Stimulated activated CD8-positive, alpha-beta memory T cell treated with anti-CD3 and anti-CD28 coated beads, Interleukin-12 subunit alpha, Interleukin-12 subunit beta, amount 100 ng/mL, for 4 hours (primary cell): ENCODE results near the gene RPUSD3.

Experiments used
- DNase-seq: peaks from one replicate; pipeline ENCODE4 v3.0.0-alpha.2; 2020; ENCODE audit warnings: low read depth

The RPUSD3 gene

GRCh38 chr3:9804996-9805395 lies 38.8 kb downstream of the RPUSD3 start:
- DNase-seq = no peak

GRCh38 chr3:9803494-9803893 lies 40.3 kb downstream of the RPUSD3 start:
- DNase-seq = no peak

DNA sequence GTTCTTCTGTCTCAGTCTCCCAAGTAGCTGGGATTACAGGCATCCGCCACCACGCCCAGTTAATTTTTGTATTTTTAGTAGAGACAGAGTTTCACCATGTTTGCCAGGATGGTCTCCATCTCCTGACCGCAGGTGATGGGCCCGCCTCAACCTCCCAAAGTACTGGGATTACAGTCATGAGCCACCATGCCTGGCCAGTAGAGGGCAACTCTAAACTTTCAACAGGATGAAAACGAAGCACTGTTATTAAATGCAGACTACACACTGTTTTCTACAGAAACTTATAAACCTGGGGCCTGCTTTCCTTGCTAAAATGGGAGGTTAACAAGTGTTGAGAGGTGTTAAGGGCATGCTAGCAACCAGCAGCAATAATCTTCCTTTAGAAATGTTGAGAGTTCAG lies 43.3 kb downstream of the RPUSD3 start:
- no peak for DNase-seq

- no peak for DNase-seq
Observed at GRCh38 chr3:9797196-9797945, 46.4 kb downstream of the RPUSD3 start.

DNA sequence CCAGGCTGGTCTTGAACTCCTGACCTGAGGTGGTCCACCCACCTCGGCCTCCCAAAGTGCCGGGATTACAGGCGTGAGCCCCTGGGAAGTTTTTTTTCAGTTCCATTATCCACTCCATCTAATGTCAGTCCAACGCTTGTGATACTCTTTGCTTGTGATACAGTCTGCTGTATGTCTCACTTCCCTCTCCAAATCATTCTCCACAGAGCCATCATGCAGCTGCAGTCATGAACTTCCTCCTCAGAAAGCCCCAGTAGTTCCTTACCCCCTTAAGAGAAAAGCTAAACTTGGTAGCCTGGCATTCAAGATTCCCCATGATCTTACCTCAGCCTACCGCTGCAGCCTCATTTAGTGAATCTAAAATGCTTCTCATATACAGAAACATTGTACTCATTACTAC lies 48.6 kb downstream of the RPUSD3 start:
- DNase-seq = no peak

- no peak for DNase-seq
Observed at GRCh38 chr3:9794400-9794799, 49.4 kb downstream of the RPUSD3 start.

- DNase-seq = no peak
Observed at GRCh38 chr3:9793161-9793781, 50.5 kb downstream of the RPUSD3 start.

GRCh38 chr3:9792405-9793160 lies 51.2 kb downstream of the RPUSD3 start, which contains the start of the genes ARPC4 and TADA3:
Gene ARPC4 (plus strand): TSS chr3:9793082. CDS start chr3:9793122, 40 bp downstream.
Gene TADA3 (minus strand): TSS chr3:9792473. CDS start chr3:9791466, 1,007 bp downstream.
- DNase-seq = peak; percentile 89

DNA sequence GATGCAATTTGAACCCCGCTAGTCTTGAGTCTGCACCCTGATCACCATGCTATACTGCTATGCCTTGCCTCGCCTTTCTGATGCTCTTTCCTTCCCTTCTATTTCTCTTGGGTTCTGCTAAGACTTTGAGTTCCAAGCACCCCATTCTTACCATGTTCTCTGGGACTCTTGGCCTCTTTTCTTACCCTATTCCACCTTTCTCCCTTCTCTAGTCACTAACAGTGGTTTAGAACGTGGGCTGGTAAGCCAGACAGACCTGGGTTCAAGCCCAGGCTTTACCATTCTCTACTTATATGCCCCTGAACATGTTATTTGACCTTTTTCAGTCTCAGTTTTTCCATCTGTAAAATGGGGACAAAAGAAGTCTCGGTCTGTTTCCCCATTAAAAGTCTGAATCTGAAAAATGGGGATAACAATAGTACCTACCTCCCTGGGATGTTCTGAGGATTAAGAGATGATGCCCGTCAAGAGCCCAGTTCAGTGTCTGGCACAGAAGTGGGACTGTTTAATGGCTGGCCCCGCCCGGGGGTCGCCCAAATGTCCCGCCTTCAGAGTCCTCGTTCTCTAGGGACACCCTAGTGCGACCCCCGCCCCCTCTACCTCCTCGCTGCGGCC lies 51.9 kb downstream of the RPUSD3 start:
- DNase-seq = no peak

DNA sequence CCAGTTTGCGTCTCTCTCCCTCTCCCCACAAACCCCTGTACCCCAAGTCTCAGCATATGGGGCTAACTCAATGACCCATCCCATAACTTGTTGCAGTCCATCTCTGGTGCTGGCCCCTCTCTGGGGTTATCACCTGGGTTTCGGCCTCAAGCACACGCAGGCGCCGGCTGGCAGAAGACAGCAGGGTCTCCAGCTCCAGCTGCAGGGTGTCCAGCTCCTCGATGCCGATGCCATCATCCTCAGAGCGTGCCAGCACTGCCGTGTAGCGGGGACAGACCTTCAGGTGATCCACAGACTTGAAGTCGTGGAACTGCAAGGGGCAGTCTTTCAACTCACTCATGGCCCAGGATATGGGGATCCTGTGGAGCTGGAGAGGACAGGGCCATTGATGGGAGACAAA lies 52.7 kb downstream of the RPUSD3 start:
- DNase-seq = no peak
